OCI-LY7 (cell line): ENCODE results near the gene BBLN.

Source experiments
- EZH2phosphoT487 ChIP-seq: fragments of 200-600 bp; sonication (generic); IDR thresholded peaks from 2 replicates; pipeline ENCODE4 v1.6.1; 2018; ENCODE audit warnings: low read depth, borderline replicate concordance, mild to moderate bottlenecking, mixed run types, antibody characterized with exemption, low read length, moderate library complexity, mixed read lengths
- TF ChIP-seq, protein P1 (sequence below): fragments of 200-600 bp; sonication (generic); conservative IDR thresholded peaks from 2 replicates; pipeline ENCODE4 v1.5.1; 2014; ENCODE audit warnings: mild to moderate bottlenecking, antibody characterized with exemption, low read length, moderate library complexity, mixed read lengths

DNA sequence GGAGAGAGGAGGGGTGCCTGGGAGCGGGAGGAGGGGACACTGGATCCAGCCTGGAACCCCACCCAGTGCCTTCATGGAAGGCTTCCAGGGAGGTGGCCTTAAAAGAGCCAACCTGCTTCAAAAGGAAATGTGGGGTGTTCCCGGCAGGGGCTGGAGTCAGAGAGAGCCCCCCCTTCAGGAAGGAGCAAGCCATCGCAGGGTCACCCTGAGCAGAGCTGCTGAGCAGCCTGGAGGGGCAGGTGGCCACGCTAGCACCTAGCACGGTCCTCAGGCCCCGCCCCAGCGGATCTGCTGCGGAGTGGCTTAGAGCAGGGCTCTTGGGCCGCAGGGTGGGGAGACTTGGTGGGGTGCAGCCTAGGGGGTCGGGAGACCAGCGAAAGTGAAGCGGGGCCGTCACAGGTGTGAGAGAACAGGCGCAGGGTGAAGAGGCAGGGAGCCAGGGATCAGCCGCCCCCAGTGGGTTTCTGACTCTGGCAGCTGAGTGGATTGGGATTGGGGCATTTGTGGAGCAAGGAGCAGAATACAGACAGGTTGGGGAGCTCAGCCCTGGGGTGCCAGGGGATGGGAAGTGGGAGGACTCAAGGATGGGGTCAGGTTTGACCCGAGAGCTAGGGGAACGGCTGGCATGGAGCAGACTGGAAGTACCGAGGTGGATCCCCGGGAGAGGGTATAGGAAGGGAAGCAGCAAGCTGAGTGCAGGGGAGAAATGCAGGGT lies 9.3 kb upstream of the BBLN start:
- TF ChIP-seq EZH2phosphoT487: no peak
- TF ChIP-seq, protein P1, sequence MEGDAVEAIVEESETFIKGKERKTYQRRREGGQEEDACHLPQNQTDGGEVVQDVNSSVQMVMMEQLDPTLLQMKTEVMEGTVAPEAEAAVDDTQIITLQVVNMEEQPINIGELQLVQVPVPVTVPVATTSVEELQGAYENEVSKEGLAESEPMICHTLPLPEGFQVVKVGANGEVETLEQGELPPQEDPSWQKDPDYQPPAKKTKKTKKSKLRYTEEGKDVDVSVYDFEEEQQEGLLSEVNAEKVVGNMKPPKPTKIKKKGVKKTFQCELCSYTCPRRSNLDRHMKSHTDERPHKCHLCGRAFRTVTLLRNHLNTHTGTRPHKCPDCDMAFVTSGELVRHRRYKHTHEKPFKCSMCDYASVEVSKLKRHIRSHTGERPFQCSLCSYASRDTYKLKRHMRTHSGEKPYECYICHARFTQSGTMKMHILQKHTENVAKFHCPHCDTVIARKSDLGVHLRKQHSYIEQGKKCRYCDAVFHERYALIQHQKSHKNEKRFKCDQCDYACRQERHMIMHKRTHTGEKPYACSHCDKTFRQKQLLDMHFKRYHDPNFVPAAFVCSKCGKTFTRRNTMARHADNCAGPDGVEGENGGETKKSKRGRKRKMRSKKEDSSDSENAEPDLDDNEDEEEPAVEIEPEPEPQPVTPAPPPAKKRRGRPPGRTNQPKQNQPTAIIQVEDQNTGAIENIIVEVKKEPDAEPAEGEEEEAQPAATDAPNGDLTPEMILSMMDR: peak; percentile 71
